ENCODE measurements around the gene TOM1. TPM values are rescaled to one million over a fixed set of nuclear protein-coding genes. Genes with fewer than 3 reads are reported as not detected.

TOM1 gene
- total and polyA plus RNA-seq, 4 donors: 17.9 to 53.0 (median 50.5) TPM

GRCh38 chr22:35390933-35391332, 91.2 kb downstream of the TOM1 start:
- TF ChIP-seq CTCF (IDR thresholded peaks at IDR 0.05; ENCODE audit: low read depth, low read length, missing input control): no peak
- no peak for TF ChIP-seq FOXA2 (IDR thresholded peaks at IDR 0.05)
- no peak for TF ChIP-seq JUND (IDR thresholded peaks at IDR 0.05)
- no peak for TF ChIP-seq NR2F2 (IDR thresholded peaks at IDR 0.05)
- no peak for TF ChIP-seq MAX (IDR thresholded peaks at IDR 0.05)
- TF ChIP-seq ATF3 (IDR thresholded peaks at IDR 0.05): no peak
- no peak for TF ChIP-seq HNF4A (conservative IDR thresholded peaks at IDR 0.05)
- TF ChIP-seq SP1 (IDR thresholded peaks at IDR 0.05): no peak
- TF ChIP-seq EGR1 (IDR thresholded peaks at IDR 0.05; ENCODE audit: low read depth in 2 of 2): no peak
- Histone ChIP-seq H3K4me3 (ENCODE audit: low read depth in 1 of 3, low read length in 3 of 3) (no peak overlapping the region), H3K9me3 (ENCODE audit: control insufficient read depth in 4 of 4, low read length in 3 of 4) (no peaks in the 10 kb centered on the region), H3K36me3 (ENCODE audit: control insufficient read depth in 4 of 4, insufficient read depth in 3 of 4, low read depth in 1 of 4, low read length in 3 of 4) (peaks cover 18 to 31% (median 23%) of the 10 kb centered on the region in 4 donors), H3K4me1 (ENCODE audit: control insufficient read depth in 4 of 4, insufficient read depth in 4 of 4, low read length in 3 of 4) (peaks cover 10 to 25% (median 17%) of the 10 kb centered on the region in 4 donors), H3K27ac (ENCODE audit: low read depth in 1 of 2, low read length in 2 of 2) (no peak overlapping the region), H3K27me3 (ENCODE audit: control insufficient read depth in 4 of 4, insufficient read depth in 4 of 4, low read length in 3 of 4) (no peaks in the 10 kb centered on the region), H3K9ac (ENCODE audit: low read depth in 1 of 2, low read length in 2 of 2) (no peak overlapping the region)
- DNase-seq (ENCODE audit: low spot score): no peak
- WGBS: 79% methylated on average over 5 of the region's 5 CpGs

- WGBS: 75% methylated on average over 2 of the region's 2 CpGs
- DNase-seq (ENCODE audit: low spot score): no peak
- H3K4me3 ChIP-seq (ENCODE audit: low read depth in 1 of 3, low read length in 3 of 3): no peak overlapping the region
- peak in 1 of 2 donors; percentile 61 for TF ChIP-seq HNF4A (conservative IDR thresholded peaks at IDR 0.05)
- no peak for TF ChIP-seq HNF4G (IDR thresholded peaks at IDR 0.05)
- peak in 1 of 2 donors; percentile 16 for TF ChIP-seq RXRA (IDR thresholded peaks at IDR 0.05)
- H3K9ac ChIP-seq (ENCODE audit: low read depth in 1 of 2, low read length in 2 of 2): no peak overlapping the region
- no peak overlapping the region for H3K27ac ChIP-seq (ENCODE audit: low read depth in 1 of 2, low read length in 2 of 2)
- H3K4me1 ChIP-seq (ENCODE audit: control insufficient read depth in 4 of 4, insufficient read depth in 4 of 4, low read length in 3 of 4): peaks cover 12 to 37% (median 21%) of the 10 kb centered on the region in 4 donors
- H3K9me3 ChIP-seq (ENCODE audit: control insufficient read depth in 4 of 4, low read length in 3 of 4): no peaks in the 10 kb centered on the region
- peaks cover 11 to 19% (median 14%) of the 10 kb centered on the region in 4 donors for H3K36me3 ChIP-seq (ENCODE audit: control insufficient read depth in 4 of 4, insufficient read depth in 3 of 4, low read depth in 1 of 4, low read length in 3 of 4)
- no peaks in the 10 kb centered on the region for H3K27me3 ChIP-seq (ENCODE audit: control insufficient read depth in 4 of 4, insufficient read depth in 4 of 4, low read length in 3 of 4)
Measured at GRCh38 chr22:35392357-35392756, 92.7 kb downstream of the TOM1 start.

- H3K9ac ChIP-seq (ENCODE audit: low read depth in 1 of 2, low read length in 2 of 2): no peak overlapping the region
- peaks cover 13 to 44% (median 23%) of the 10 kb centered on the region in 4 donors for H3K4me1 ChIP-seq (ENCODE audit: control insufficient read depth in 4 of 4, insufficient read depth in 4 of 4, low read length in 3 of 4)
- H3K9me3 ChIP-seq (ENCODE audit: control insufficient read depth in 4 of 4, low read length in 3 of 4): no peaks in the 10 kb centered on the region
- H3K27me3 ChIP-seq (ENCODE audit: control insufficient read depth in 4 of 4, insufficient read depth in 4 of 4, low read length in 3 of 4): no peaks in the 10 kb centered on the region
- DNase-seq (ENCODE audit: low spot score): no peak
- H3K36me3 ChIP-seq (ENCODE audit: control insufficient read depth in 4 of 4, insufficient read depth in 3 of 4, low read depth in 1 of 4, low read length in 3 of 4): peaks cover 9 to 16% (median 13%) of the 10 kb centered on the region in 4 donors
- H3K4me3 ChIP-seq (ENCODE audit: low read depth in 1 of 3, low read length in 3 of 3): no peak overlapping the region
- H3K27ac ChIP-seq (ENCODE audit: low read depth in 1 of 2, low read length in 2 of 2): peak overlapping the region; percentile 0 to 36
- WGBS: 61% methylated on average over 16 of the region's 16 CpGs
- no peak for TF ChIP-seq TAF1 (conservative IDR thresholded peaks at IDR 0.05)
- TF ChIP-seq NR2F2 (IDR thresholded peaks at IDR 0.05): no peak
- peak; percentile 41 to 56 for TF ChIP-seq RXRA (IDR thresholded peaks at IDR 0.05)
- TF ChIP-seq YY1 (IDR thresholded peaks at IDR 0.05): peak; percentile 38
- no peak for TF ChIP-seq HNF4G (IDR thresholded peaks at IDR 0.05)
- TF ChIP-seq MAX (IDR thresholded peaks at IDR 0.05): no peak
- TF ChIP-seq ZBTB33 (IDR thresholded peaks at IDR 0.05): no peak
- peak; percentile 18 for TF ChIP-seq SP1 (IDR thresholded peaks at IDR 0.05)
- no peak for TF ChIP-seq RAD21 (IDR thresholded peaks at IDR 0.05)
- no peak for TF ChIP-seq ATF3 (IDR thresholded peaks at IDR 0.05)
- no peak for TF ChIP-seq FOXA1 (IDR thresholded peaks at IDR 0.05)
- no peak for TF ChIP-seq GABPA (IDR thresholded peaks at IDR 0.05 in 1 of 2, conservative IDR thresholded peaks at IDR 0.05 in 1 of 2)
- TF ChIP-seq HNF4A (conservative IDR thresholded peaks at IDR 0.05): peak; percentile 58 to 69
- TF ChIP-seq CTCF (IDR thresholded peaks at IDR 0.05; ENCODE audit: low read depth, low read length, missing input control): no peak
- no peak for TF ChIP-seq JUND (IDR thresholded peaks at IDR 0.05)
- TF ChIP-seq FOXA2 (IDR thresholded peaks at IDR 0.05): no peak
Measured at GRCh38 chr22:35393116-35394010, 93.7 kb downstream of the TOM1 start.

All from liver (tissue), 9 donors.